Neural cell (in vitro differentiated cells): ENCODE results near the gene ZDHHC11. TPM values are rescaled to one million over a fixed set of nuclear protein-coding genes. Genes with fewer than 3 reads are reported as not detected.
"Not testable (repeated sequence)": the region's sequence is repeated elsewhere in the genome, so short reads cannot be mapped to it uniquely, and the experiment has no call there.

Experiments
- H2AFZ ChIP-seq: fragments of 200-600, 300-800 bp; sonication (generic), shearing (Covaris generic); 2 replicates; pipeline ENCODE4 v1.6.0; 2014; ENCODE audit warnings: low read depth, mild to moderate bottlenecking, antibody characterized with exemption, low read length, moderate library complexity
- H3F3A ChIP-seq: fragments of 200-600 bp; shearing (Covaris generic); 2 replicates; pipeline ENCODE4 v1.6.1; 2016; ENCODE audit warnings: mild to moderate bottlenecking, moderate library complexity, mixed read lengths, antibody characterized with exemption, low read length; ENCODE audit not compliant: insufficient read depth, poor library complexity, severe bottlenecking
- H3K27ac ChIP-seq: fragments of 200-600, 300-800 bp; sonication (generic), shearing (Covaris generic); 2 replicates; pipeline ENCODE4 v1.5.1; 2014; ENCODE audit warnings: mild to moderate bottlenecking, low read length, moderate library complexity
- H3K27me3 ChIP-seq: fragments of 300-800, 200-600 bp; sonication (generic), shearing (Covaris generic); 2 replicates; pipeline ENCODE4 v1.6.0; 2014; ENCODE audit warnings: mild to moderate bottlenecking, low read depth, low read length, moderate library complexity; ENCODE audit not compliant: insufficient read depth
- H3K36me3 ChIP-seq: fragments of 300-800, 200-600 bp; sonication (generic), shearing (Covaris generic); 2 replicates; pipeline ENCODE4 v1.5.1; 2014; ENCODE audit warnings: mild to moderate bottlenecking, antibody characterized with exemption, low read length, moderate library complexity; ENCODE audit not compliant: insufficient read depth
- H3K4me2 ChIP-seq: fragments of 300-800, 200-600 bp; sonication (generic), shearing (Covaris generic); 2 replicates; pipeline ENCODE4 v1.6.0; 2014; ENCODE audit warnings: mild to moderate bottlenecking, low read length
- H3K4me3 ChIP-seq: fragments of 300-800, 200-600 bp; sonication (generic), shearing (Covaris generic); 2 replicates; pipeline ENCODE4 v1.5.1; 2014; ENCODE audit warnings: mild to moderate bottlenecking, low read length, moderate library complexity
- H3K79me2 ChIP-seq: fragments of 200-600 bp; shearing (Covaris generic); replicated peaks from 2 replicates; pipeline ENCODE4 v1.6.0; 2014; ENCODE audit warnings: mild to moderate bottlenecking, low read length, moderate library complexity; ENCODE audit not compliant: insufficient read depth
- H3K9ac ChIP-seq: fragments of 300-800, 200-600 bp; sonication (generic), shearing (Covaris generic); 2 replicates; pipeline ENCODE4 v1.6.1; 2016; ENCODE audit warnings: mild to moderate bottlenecking, low read length, mixed read lengths
- H3K9me2 ChIP-seq: fragments of 200-600 bp; shearing (Covaris generic); 2 replicates; pipeline ENCODE4 v1.6.1; 2016; ENCODE audit warnings: mild to moderate bottlenecking, low read length, mixed read lengths; ENCODE audit not compliant: insufficient read depth
- H3K9me3 ChIP-seq: fragments of 200-600, 300-800 bp; sonication (generic), shearing (Covaris generic); 2 replicates; pipeline ENCODE4 v1.6.1; 2016; ENCODE audit warnings: mild to moderate bottlenecking, mixed run types, low read length, moderate library complexity, mixed read lengths
- H4K20me1 ChIP-seq: fragments of 200-600 bp; shearing (Covaris generic); 2 replicates; pipeline ENCODE4 v1.6.1; 2016; ENCODE audit warnings: mild to moderate bottlenecking, mixed run types; ENCODE audit not compliant: insufficient read depth
- EP300 ChIP-seq: fragments of 450-650 bp; conservative IDR thresholded peaks from 2 replicates; pipeline ENCODE4 v1.6.1; 2014; ENCODE audit warnings: antibody characterized with exemption, mild to moderate bottlenecking, moderate library complexity; ENCODE audit not compliant: poor library complexity, severe bottlenecking
- EZH2 ChIP-seq: fragments of 200-600, 300-800 bp; shearing (Covaris generic), sonication (generic); IDR thresholded peaks from 2 replicates; pipeline ENCODE4 v1.6.1; 2014; ENCODE audit warnings: antibody characterized with exemption, low read length, borderline replicate concordance, mild to moderate bottlenecking; ENCODE audit not compliant: insufficient read depth, poor library complexity, severe bottlenecking
- MXI1 ChIP-seq: fragments of 450-650 bp; conservative IDR thresholded peaks from 2 replicates; pipeline ENCODE4 v1.6.1; 2014; ENCODE audit warnings: antibody characterized with exemption, mild to moderate bottlenecking; ENCODE audit not compliant: poor library complexity, severe bottlenecking
- POLR2AphosphoS5 ChIP-seq: IDR thresholded peaks from 2 replicates; pipeline ENCODE4 v1.6.1; 2012
- RAD21 ChIP-seq: fragments of 450-650 bp; conservative IDR thresholded peaks from 2 replicates; pipeline ENCODE4 v1.6.1; 2014; ENCODE audit warnings: antibody characterized with exemption, mild to moderate bottlenecking, moderate library complexity
- SMC3 ChIP-seq: fragments of 450-650 bp; conservative IDR thresholded peaks from 2 replicates; pipeline ENCODE4 v1.6.1; 2014; ENCODE audit warnings: antibody characterized with exemption, mild to moderate bottlenecking, moderate library complexity; ENCODE audit not compliant: poor library complexity
- TAF1 ChIP-seq: IDR thresholded peaks from 2 replicates; pipeline ENCODE4 v1.6.1; 2012; ENCODE audit warnings: low read depth
- polyA plus RNA-seq: library from polyadenylated mRNA; depleted of rRNA; stranded (reverse); fragments of >200 nt; gene quantifications from 2 replicates; pipeline ENCODE4 v1.2.3, GENCODE V29; 2014
- TF ChIP-seq, protein P1 (sequence below): IDR thresholded peaks from 2 replicates; pipeline ENCODE4 v1.6.1; 2012; ENCODE audit warnings: borderline replicate concordance
- TF ChIP-seq, protein P2 (sequence below): fragments of 450-650 bp; IDR thresholded peaks from 2 replicates; pipeline ENCODE4 v1.5.1; 2014; ENCODE audit warnings: antibody characterized with exemption, mild to moderate bottlenecking, moderate library complexity; ENCODE audit not compliant: poor library complexity, severe bottlenecking

The ZDHHC11 gene
- polyA plus RNA-seq, 1 donor from 2014 or later: 11.4 TPM

- no peak overlapping the region for H3K27ac ChIP-seq
- H3K27me3 ChIP-seq: no peaks in the 10 kb centered on the region
- H3K4me2 ChIP-seq: no peak overlapping the region
- no peaks in the 10 kb centered on the region for H3K79me2 ChIP-seq
- H3K36me3 ChIP-seq: no peaks in the 10 kb centered on the region
- no peaks in the 10 kb centered on the region for H3F3A ChIP-seq
- no peaks in the 10 kb centered on the region for H4K20me1 ChIP-seq
- H3K9ac ChIP-seq: no peak overlapping the region
- H3K9me3 ChIP-seq: no peaks in the 10 kb centered on the region
- TF ChIP-seq, protein P1, sequence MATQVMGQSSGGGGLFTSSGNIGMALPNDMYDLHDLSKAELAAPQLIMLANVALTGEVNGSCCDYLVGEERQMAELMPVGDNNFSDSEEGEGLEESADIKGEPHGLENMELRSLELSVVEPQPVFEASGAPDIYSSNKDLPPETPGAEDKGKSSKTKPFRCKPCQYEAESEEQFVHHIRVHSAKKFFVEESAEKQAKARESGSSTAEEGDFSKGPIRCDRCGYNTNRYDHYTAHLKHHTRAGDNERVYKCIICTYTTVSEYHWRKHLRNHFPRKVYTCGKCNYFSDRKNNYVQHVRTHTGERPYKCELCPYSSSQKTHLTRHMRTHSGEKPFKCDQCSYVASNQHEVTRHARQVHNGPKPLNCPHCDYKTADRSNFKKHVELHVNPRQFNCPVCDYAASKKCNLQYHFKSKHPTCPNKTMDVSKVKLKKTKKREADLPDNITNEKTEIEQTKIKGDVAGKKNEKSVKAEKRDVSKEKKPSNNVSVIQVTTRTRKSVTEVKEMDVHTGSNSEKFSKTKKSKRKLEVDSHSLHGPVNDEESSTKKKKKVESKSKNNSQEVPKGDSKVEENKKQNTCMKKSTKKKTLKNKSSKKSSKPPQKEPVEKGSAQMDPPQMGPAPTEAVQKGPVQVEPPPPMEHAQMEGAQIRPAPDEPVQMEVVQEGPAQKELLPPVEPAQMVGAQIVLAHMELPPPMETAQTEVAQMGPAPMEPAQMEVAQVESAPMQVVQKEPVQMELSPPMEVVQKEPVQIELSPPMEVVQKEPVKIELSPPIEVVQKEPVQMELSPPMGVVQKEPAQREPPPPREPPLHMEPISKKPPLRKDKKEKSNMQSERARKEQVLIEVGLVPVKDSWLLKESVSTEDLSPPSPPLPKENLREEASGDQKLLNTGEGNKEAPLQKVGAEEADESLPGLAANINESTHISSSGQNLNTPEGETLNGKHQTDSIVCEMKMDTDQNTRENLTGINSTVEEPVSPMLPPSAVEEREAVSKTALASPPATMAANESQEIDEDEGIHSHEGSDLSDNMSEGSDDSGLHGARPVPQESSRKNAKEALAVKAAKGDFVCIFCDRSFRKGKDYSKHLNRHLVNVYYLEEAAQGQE: no peak
- no peak for TF ChIP-seq EZH2
- TF ChIP-seq, protein P2, sequence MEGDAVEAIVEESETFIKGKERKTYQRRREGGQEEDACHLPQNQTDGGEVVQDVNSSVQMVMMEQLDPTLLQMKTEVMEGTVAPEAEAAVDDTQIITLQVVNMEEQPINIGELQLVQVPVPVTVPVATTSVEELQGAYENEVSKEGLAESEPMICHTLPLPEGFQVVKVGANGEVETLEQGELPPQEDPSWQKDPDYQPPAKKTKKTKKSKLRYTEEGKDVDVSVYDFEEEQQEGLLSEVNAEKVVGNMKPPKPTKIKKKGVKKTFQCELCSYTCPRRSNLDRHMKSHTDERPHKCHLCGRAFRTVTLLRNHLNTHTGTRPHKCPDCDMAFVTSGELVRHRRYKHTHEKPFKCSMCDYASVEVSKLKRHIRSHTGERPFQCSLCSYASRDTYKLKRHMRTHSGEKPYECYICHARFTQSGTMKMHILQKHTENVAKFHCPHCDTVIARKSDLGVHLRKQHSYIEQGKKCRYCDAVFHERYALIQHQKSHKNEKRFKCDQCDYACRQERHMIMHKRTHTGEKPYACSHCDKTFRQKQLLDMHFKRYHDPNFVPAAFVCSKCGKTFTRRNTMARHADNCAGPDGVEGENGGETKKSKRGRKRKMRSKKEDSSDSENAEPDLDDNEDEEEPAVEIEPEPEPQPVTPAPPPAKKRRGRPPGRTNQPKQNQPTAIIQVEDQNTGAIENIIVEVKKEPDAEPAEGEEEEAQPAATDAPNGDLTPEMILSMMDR: no peak
- TF ChIP-seq POLR2AphosphoS5: no peak
- no peak for TF ChIP-seq SMC3
- no peak for TF ChIP-seq EP300
- TF ChIP-seq MXI1: no peak
- TF ChIP-seq TAF1: no peak
- no peak for TF ChIP-seq RAD21
- H3K4me3 ChIP-seq: no peak overlapping the region
- no peak overlapping the region for H2AFZ ChIP-seq
- no peaks in the 10 kb centered on the region for H3K9me2 ChIP-seq
Observed at GRCh38 chr5:775961-776861, 74.6 kb downstream of the ZDHHC11 start.

GRCh38 chr5:775595-775960 lies 75.2 kb downstream of the ZDHHC11 start:
- H3K27ac ChIP-seq, H3F3A ChIP-seq, H3K4me2 ChIP-seq, H2AFZ ChIP-seq, H3K4me3 ChIP-seq, H3K27me3 ChIP-seq, H4K20me1 ChIP-seq, H3K9me2 ChIP-seq, H3K79me2 ChIP-seq, H3K36me3 ChIP-seq, H3K9me3 ChIP-seq, H3K9ac ChIP-seq: not testable (repeated sequence)

- not testable (repeated sequence) for H3K4me3 ChIP-seq, H3K9ac ChIP-seq, H3K4me2 ChIP-seq, H3F3A ChIP-seq, H3K27me3 ChIP-seq, H3K9me2 ChIP-seq, H2AFZ ChIP-seq, H3K27ac ChIP-seq, H3K79me2 ChIP-seq, H3K9me3 ChIP-seq, H4K20me1 ChIP-seq, H3K36me3 ChIP-seq
Observed at GRCh38 chr5:774854-775505, 75.8 kb downstream of the ZDHHC11 start.

- not testable (repeated sequence) for H3K4me3 ChIP-seq, H3K9me2 ChIP-seq, H2AFZ ChIP-seq, H3K36me3 ChIP-seq, H3K27ac ChIP-seq, H4K20me1 ChIP-seq, H3K27me3 ChIP-seq, H3K4me2 ChIP-seq, H3F3A ChIP-seq, H3K9ac ChIP-seq, H3K9me3 ChIP-seq, H3K79me2 ChIP-seq
Observed at GRCh38 chr5:774304-774703, 76.5 kb downstream of the ZDHHC11 start.
